K562 (cell line): ENCODE results near the gene MALAT1. TPM values are rescaled to one million over a fixed set of nuclear protein-coding genes. Genes with fewer than 3 reads are reported as not detected.

Experiments used
- CBFB ChIP-seq: sonication (generic); formaldehyde crosslinking; IDR thresholded peaks from 2 replicates; pipeline ENCODE4 v1.4.0; 2020; ENCODE audit warnings: mild to moderate bottlenecking, missing genetic modification reagents
- CHD2 ChIP-seq: IDR thresholded peaks from 2 replicates; pipeline ENCODE4 v1.6.1; 2011; ENCODE audit warnings: low read depth, low read length
- DDX20 ChIP-seq: fragments of 450-650 bp; IDR thresholded peaks from 2 replicates; pipeline ENCODE4 v1.6.1; 2016; ENCODE audit warnings: missing genetic modification characterization, low read depth, mild to moderate bottlenecking, missing compliant biosample characterization, moderate library complexity
- EP300 ChIP-seq: IDR thresholded peaks from 2 replicates; pipeline ENCODE4 v1.6.1; 2012; ENCODE audit warnings: low read length, improper control_type of control experiment
- ERF ChIP-seq: fragments of 450-650 bp; formaldehyde crosslinking; IDR thresholded peaks from 2 replicates; pipeline ENCODE4 v1.4.0; 2020; ENCODE audit warnings: mild to moderate bottlenecking, mixed read lengths
- GATAD2A ChIP-seq: fragments of 450-650 bp; IDR thresholded peaks from 2 replicates; pipeline ENCODE4 v1.6.1; 2017
- HNRNPK ChIP-seq: fragments of 200-400 bp; formaldehyde crosslinking; IDR thresholded peaks from one replicate; pipeline ENCODE4 v1.6.1; 2018; ENCODE audit warnings: mild to moderate bottlenecking, low read depth, low read length; ENCODE audit not compliant: poor library complexity, severe bottlenecking
- KLF1 ChIP-seq: fragments of 450-650 bp; IDR thresholded peaks from 2 replicates; pipeline ENCODE4 v1.6.1; 2016; ENCODE audit warnings: missing genetic modification characterization, missing compliant biosample characterization
- NELFE ChIP-seq: IDR thresholded peaks from 2 replicates; pipeline ENCODE4 v1.6.1; 2011; ENCODE audit warnings: mild to moderate bottlenecking; ENCODE audit not compliant: insufficient read depth, insufficient read length
- NRF1 ChIP-seq, 2 experiments: fragments of 450-650 bp; IDR thresholded peaks in 1 of 2; conservative IDR thresholded peaks in 1 of 2; 2 replicates each; pipeline ENCODE4 v1.6.1; 2014; ENCODE audit warnings: mild to moderate bottlenecking in 2 of 2
- PHB2 ChIP-seq: fragments of 450-650 bp; IDR thresholded peaks from 2 replicates; pipeline ENCODE4 v1.6.1; 2017; ENCODE audit warnings: low read depth
- PYGO2 ChIP-seq: fragments of 450-650 bp; IDR thresholded peaks from 2 replicates; pipeline ENCODE4 v1.6.1; 2016; ENCODE audit warnings: mild to moderate bottlenecking, missing genetic modification characterization, moderate library complexity, missing compliant biosample characterization
- RFX1 ChIP-seq: fragments of 450-650 bp; IDR thresholded peaks from 2 replicates; pipeline ENCODE4 v1.6.1; 2016; ENCODE audit warnings: mild to moderate bottlenecking, moderate library complexity
- TEAD4 ChIP-seq, 2 experiments: sonication (generic) in 1 of 2; formaldehyde crosslinking in 1 of 2; IDR thresholded peaks; 2 replicates each; pipeline versions ENCODE4 v1.6.1 to v1.8.0; 2012 to 2022; ENCODE audit warnings: borderline replicate concordance in 1 of 2, inconsistent platforms in 1 of 2, low read length in 1 of 2, mild to moderate bottlenecking in 1 of 2, missing genetic modification reagents in 1 of 2
- ZNF197 ChIP-seq: fragments of 200-800 bp; sonication (Bioruptor generic); IDR thresholded peaks from 2 replicates; pipeline ENCODE4 v1.6.1; 2016; ENCODE audit warnings: low read depth, missing genetic modification characterization, missing compliant biosample characterization
- ZNF717 ChIP-seq: fragments of 250-450 bp; sonication (Bioruptor Pico); IDR thresholded peaks from 2 replicates; pipeline ENCODE4 v1.5.0; 2021
- polyA plus RNA-seq, 8 experiments: library from polyadenylated mRNA; depleted of rRNA in 4 of 8; stranded (reverse) in 5 of 8; unstranded in 3 of 8; fragments of >200 nt; fragmentation: Nextera tagmentation in 2 of 8; fragmentation: Illumina TruSeq in 1 of 8; extraction: Ambion mirVana in 2 of 8; extraction: Trizol in 1 of 8; gene quantifications; 2 replicates each; pipeline versions ENCODE4 v1.2.1 to v1.2.3, GENCODE V29; 2011 to 2014; ENCODE audit warnings: inconsistent platforms in 1 of 8, missing spikeins in 1 of 8
- total RNA-seq, 7 experiments: library from RNA; depleted of rRNA in 6 of 7; stranded (reverse); fragments of >200 nt in 6 of 7; fragmentation: Illumina TruSeq in 2 of 7; extraction: Trizol in 2 of 7; gene quantifications; 2 replicates each; pipeline versions ENCODE4 v1.2.1 to v1.2.3, GENCODE V29; 2011 to 2021; ENCODE audit warnings: low replicate concordance in 1 of 7
- TF ChIP-seq, protein P1 (sequence below): fragments of 150-350 bp; conservative IDR thresholded peaks from 2 replicates; pipeline ENCODE4 v1.6.1; 2014; ENCODE audit warnings: low read length
- TF ChIP-seq, protein P2 (sequence below): fragments of 250-450 bp; sonication (Bioruptor Pico); IDR thresholded peaks from 2 replicates; pipeline ENCODE4 v1.8.0; 2021; ENCODE audit warnings: moderate library complexity, mild to moderate bottlenecking, inconsistent platforms
- TF ChIP-seq, protein P3 (sequence below): fragments of 250-450 bp; sonication (Bioruptor Pico); IDR thresholded peaks from 2 replicates; pipeline ENCODE4 v1.5.0; 2021
- TF ChIP-seq, protein P4 (sequence below): sonication (generic); formaldehyde crosslinking; IDR thresholded peaks from 2 replicates; pipeline ENCODE4 v1.4.0; 2020; ENCODE audit warnings: mild to moderate bottlenecking, missing genetic modification reagents

Gene MALAT1
- total and polyA plus RNA-seq, 9 of the 15 experiments (the other 6 are each of a cell fraction or from before 2014, with no cell fraction given): 363 to 8,715 (median 2,351) TPM

DNA sequence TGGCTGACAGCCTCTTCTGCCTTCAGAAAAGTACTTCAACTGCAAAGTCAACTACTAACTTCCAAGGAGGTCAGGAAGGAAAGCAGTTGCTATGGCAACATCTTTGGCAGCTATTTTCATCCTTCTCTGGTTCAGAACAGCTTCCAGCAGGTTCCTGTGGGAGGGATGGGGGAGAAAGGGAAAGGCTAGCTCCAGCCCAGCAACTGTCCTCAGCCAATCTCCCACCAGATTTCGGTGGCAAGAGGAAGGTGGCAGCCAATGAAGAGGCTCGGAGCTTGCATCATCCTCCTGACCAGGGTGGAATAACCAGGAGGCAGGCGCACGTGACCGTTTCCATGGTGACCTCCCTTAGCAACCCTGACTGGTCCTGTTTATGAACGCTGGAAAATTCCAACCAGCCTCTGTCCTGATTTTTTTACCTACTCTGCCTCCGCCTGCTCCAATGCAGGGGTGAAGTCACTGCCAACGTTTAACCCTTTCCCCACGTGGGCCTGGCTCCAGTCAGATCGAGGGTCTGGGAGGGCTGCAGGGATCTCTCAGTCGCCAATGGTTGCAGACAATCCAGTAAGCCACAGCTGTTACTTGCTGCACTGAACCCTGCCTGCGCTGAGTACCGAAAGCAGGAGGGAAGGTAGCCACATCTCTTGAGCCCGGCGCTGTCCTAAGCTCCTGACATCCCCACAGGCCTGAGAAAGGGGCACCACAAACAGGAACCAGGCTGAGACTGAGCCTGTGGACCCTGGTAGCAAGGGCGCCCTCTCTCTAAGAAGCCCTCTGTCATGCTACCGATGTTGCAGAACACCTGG lies 11.2 kb upstream of the MALAT1 start (continued):
- TF ChIP-seq, protein P1, sequence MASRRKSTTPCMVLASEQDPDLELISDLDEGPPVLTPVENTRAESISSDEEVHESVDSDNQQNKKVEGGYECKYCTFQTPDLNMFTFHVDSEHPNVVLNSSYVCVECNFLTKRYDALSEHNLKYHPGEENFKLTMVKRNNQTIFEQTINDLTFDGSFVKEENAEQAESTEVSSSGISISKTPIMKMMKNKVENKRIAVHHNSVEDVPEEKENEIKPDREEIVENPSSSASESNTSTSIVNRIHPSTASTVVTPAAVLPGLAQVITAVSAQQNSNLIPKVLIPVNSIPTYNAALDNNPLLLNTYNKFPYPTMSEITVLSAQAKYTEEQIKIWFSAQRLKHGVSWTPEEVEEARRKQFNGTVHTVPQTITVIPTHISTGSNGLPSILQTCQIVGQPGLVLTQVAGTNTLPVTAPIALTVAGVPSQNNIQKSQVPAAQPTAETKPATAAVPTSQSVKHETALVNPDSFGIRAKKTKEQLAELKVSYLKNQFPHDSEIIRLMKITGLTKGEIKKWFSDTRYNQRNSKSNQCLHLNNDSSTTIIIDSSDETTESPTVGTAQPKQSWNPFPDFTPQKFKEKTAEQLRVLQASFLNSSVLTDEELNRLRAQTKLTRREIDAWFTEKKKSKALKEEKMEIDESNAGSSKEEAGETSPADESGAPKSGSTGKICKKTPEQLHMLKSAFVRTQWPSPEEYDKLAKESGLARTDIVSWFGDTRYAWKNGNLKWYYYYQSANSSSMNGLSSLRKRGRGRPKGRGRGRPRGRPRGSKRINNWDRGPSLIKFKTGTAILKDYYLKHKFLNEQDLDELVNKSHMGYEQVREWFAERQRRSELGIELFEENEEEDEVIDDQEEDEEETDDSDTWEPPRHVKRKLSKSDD: no peak
- TF ChIP-seq, protein P2, sequence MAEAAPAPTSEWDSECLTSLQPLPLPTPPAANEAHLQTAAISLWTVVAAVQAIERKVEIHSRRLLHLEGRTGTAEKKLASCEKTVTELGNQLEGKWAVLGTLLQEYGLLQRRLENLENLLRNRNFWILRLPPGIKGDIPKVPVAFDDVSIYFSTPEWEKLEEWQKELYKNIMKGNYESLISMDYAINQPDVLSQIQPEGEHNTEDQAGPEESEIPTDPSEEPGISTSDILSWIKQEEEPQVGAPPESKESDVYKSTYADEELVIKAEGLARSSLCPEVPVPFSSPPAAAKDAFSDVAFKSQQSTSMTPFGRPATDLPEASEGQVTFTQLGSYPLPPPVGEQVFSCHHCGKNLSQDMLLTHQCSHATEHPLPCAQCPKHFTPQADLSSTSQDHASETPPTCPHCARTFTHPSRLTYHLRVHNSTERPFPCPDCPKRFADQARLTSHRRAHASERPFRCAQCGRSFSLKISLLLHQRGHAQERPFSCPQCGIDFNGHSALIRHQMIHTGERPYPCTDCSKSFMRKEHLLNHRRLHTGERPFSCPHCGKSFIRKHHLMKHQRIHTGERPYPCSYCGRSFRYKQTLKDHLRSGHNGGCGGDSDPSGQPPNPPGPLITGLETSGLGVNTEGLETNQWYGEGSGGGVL (CRISPR knock-in tag): no peak
- no peak for TF ChIP-seq NELFE
- no peak for TF ChIP-seq PHB2
- TF ChIP-seq ZNF197 (CRISPR knock-in tag): 0 out of 2 replicates have a peak, but pooled peaks have one; percentile 26
- TF ChIP-seq RFX1: peak; percentile 100
- no peak for TF ChIP-seq KLF1
- no peak for TF ChIP-seq HNRNPK
- 0 out of 2 replicates have a peak, but pooled peaks have one; percentile 16 for TF ChIP-seq TEAD4 (IDR thresholded peaks at IDR 0.05; ENCODE audit: low read length)
- no peak for TF ChIP-seq TEAD4 (CRISPR knock-in tag; IDR thresholded peaks at IDR 0.05; ENCODE audit: borderline replicate concordance)
- TF ChIP-seq, protein P3, sequence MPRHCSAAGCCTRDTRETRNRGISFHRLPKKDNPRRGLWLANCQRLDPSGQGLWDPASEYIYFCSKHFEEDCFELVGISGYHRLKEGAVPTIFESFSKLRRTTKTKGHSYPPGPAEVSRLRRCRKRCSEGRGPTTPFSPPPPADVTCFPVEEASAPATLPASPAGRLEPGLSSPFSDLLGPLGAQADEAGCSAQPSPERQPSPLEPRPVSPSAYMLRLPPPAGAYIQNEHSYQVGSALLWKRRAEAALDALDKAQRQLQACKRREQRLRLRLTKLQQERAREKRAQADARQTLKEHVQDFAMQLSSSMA (CRISPR knock-in tag): no peak
- no peak for TF ChIP-seq CBFB (CRISPR knock-in tag)
- no peak for TF ChIP-seq DDX20 (tag)
- no peak for TF ChIP-seq CHD2
- TF ChIP-seq ZNF717 (CRISPR knock-in tag): no peak
- no peak for TF ChIP-seq PYGO2 (tag)
- TF ChIP-seq ERF (CRISPR knock-in tag): no peak
- peak; percentile 31 to 48; a peak in 3 of 4 replicates for TF ChIP-seq NRF1 (conservative IDR thresholded peaks at IDR 0.05 in 1 of 2, IDR thresholded peaks at IDR 0.05 in 1 of 2)
- TF ChIP-seq, protein P4, sequence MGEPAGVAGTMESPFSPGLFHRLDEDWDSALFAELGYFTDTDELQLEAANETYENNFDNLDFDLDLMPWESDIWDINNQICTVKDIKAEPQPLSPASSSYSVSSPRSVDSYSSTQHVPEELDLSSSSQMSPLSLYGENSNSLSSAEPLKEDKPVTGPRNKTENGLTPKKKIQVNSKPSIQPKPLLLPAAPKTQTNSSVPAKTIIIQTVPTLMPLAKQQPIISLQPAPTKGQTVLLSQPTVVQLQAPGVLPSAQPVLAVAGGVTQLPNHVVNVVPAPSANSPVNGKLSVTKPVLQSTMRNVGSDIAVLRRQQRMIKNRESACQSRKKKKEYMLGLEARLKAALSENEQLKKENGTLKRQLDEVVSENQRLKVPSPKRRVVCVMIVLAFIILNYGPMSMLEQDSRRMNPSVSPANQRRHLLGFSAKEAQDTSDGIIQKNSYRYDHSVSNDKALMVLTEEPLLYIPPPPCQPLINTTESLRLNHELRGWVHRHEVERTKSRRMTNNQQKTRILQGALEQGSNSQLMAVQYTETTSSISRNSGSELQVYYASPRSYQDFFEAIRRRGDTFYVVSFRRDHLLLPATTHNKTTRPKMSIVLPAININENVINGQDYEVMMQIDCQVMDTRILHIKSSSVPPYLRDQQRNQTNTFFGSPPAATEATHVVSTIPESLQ (CRISPR knock-in tag): no peak
- TF ChIP-seq GATAD2A: no peak
- no peak for TF ChIP-seq EP300
